Measurements from ENCODE around the gene EFNA3.

DNA sequence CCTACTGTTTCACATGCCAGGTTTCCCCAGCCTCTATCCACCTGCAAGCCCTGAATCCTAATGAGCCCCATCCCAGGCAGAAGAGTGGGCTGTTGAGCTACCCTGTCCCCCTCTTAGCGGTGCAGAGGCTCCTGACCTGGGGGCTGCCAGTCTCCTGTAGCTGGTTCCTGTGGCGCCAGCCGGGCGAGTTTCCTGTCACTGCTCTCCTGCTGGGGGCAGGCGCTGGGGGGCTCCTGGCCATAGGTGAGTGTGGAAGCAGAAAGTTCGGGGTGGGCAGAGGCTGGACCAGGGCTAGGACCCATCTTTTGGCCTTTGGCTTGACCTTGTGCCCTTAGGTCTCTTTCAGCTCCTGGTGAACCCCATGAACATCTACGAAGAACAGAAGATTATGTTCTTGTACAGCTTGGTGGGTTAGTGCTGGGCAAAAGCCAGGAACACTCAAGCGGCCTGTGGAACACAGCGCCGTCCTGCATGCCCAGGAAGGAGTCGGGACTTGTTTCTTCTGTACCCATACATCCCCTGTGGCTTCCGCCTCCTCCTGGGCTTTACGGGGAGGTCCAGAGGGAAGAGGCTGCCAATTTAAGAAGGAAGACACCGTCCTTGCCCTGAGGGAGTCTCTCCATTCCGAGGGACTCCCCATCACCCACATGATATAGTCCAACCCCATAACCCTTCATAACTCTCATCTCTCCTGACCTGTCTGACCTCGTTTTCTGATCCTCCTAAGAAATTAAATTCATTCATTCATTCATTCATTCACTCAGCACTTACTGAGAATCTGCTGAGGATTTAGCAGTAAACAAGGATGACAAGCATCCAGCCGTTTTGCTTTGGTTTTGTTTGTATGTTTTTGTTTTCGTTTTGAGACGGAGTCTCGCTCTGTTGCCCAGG is 44.1 kb upstream of the EFNA3 start:
- TF ChIP-seq CTCF (IDR thresholded peaks at IDR 0.05), result no peak
- TF ChIP-seq EP300 (IDR thresholded peaks at IDR 0.05), result no peak
- no peak for TF ChIP-seq POLR2A (IDR thresholded peaks at IDR 0.05; ENCODE audit: low read depth)
- no peak for TF ChIP-seq POLR2AphosphoS5 (IDR thresholded peaks at IDR 0.05)

Data from esophagus muscularis mucosa (tissue), 4 donors.